DMS114 treated with DMSO at 0.1 percent for 48 hours (cell line): Measurements from ENCODE around the gene GMCL1.
"Not testable (repeated sequence)": the region's sequence is repeated elsewhere in the genome, so short reads cannot be mapped to it uniquely, and the experiment has no call there.

Source experiments
- DNase-seq: peaks from one replicate; lab custom pipeline; 2025; ENCODE audit not compliant: unreplicated experiment; lab: John Stamatoyannopoulos, UW

Gene GMCL1

GRCh38 chr2:69829256-69830044, at the start of gene GMCL1:
GMCL1 (plus strand) TSS chr2:69829660; CDS start chr2:69829893, 233 bp downstream.
- peak; percentile 92 for DNase-seq

- DNase-seq: no peak
These were observed 48.5 kb upstream of the GMCL1 start for GRCh38 chr2:69780921-69781320.

DNA sequence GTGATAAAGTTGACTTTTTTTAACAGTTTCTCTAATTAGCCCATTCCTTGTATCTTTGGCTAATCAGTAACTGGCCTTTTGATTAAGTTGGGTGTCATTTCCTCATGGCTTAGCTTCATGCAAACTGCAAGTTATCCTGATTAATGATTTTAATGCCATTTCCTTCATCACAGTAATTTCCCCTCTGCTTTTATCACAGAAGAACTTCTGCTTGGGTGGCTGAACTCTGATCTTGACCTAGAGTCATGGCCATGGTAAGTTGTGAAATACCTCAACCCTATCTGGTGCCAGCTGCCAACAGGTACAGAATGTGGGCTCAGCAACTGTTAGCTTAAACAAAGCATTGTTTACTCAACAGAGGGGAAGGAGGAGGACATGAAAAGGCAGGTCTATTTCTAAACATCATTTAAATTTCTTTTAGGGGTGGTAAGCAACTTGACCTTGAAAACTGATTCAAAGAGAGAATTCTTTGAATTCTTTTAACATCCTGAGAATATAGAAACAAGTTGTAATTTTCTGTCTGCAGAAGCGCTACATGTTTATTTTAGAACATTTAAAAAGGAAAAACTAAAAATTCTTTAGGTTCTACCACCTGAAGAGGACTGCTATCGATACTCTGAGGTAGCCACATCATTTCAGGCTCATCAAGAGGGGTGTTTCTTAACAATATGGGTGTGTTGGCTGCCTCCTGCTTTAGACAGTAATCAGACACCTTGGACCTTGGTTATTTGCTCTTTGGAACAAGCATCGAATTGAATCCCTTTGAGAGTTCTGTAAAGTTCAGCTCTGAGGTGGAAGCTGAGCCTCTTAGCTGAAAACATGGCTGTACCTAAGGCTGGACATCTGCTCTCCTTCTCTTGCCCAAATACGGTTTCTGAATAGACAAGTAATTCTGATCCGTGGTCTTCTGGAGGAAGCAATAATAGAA, 47.9 kb upstream of the GMCL1 start:
- no peak for DNase-seq

DNA sequence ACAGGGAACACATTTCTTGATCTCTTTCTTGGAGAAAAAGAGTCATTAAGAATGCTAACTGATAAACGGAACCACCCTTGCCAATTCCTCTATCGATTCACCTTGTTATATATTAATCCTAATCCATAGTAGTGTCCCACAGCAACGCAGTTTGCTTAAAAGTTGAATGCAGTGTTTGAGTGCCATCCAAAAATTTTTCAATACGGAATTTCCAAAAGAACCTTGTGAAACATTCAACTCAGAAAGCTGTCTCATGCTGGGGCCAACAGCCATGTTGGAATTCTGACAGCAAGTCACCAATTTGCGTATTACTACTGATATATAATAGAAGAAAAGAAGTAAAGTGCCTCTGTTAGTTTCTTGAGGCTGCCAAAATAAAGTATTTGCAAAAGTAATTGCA, 45.2 kb upstream of the GMCL1 start:
- no peak for DNase-seq

- no peak for DNase-seq
These were observed 44.1 kb upstream of the GMCL1 start for GRCh38 chr2:69785358-69785757.

DNA sequence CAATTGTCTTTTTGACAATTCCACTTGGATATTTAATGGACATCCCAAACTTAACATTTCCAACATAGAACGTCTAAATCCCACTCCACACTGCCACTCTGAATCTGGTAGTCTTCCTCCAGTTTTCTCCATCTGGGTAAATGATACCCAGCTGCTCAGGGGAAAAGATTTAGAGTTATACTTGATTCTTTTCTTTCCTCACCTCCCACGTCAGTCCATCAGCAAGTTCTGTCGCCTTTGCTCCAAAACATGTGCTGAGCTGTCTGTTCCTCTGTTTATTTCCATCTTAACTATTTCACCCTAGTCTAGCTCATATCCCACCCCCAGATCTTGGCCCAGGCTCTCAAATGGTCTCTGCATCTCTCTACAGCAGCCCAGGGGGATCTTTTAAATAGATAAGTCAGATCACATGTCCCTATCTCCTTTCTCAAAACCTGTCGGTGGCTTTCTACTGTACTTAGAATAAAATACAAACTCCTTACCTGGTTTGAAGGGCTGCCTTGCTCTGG, 43.4 kb upstream of the GMCL1 start:
- DNase-seq: no peak

GRCh38 chr2:69789175-69789721, 40.2 kb upstream of the GMCL1 start:
- no peak for DNase-seq

GRCh38 chr2:69789772-69790600, 39.5 kb upstream of the GMCL1 start:
- DNase-seq: no peak

DNA sequence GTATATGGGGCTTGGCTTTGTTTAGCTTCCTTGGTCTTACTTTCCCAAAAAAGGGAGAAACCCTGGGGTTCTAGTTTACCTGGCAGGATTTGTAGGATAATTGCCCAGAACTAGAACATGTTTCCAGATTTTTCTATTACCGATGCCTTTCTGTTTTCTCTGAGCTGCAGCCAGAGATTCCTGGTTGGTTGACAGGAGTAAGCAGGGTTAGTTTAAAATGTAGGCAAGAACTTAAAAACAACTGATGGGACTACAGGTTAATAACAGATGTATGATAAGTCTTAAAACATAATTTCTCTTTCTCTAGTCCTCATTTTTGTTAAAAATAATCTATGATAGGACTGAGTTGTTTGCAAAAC, 38.9 kb upstream of the GMCL1 start:
- DNase-seq: no peak

- DNase-seq: no peak
These were observed 38.4 kb upstream of the GMCL1 start for GRCh38 chr2:69791045-69791444.

DNA sequence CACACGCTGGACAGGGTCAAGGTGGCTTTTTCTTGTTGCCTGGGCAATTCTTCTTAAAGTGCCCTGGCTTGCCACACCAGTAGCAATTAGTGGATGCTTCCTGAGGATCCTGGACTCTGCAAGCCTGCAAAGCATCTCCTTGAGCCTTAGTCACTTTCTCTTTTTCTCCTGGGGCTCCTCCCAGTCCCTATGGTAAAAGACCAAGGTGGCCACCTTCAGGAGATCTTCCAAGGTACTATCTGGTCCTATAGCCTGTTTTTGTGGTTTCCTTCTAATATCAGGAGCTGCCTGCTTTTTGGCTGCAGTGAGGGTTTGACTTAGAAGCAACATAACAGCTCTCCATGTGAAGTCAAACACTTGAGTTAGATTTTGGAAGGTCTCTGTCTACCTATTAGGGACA, 33.3 kb upstream of the GMCL1 start:
- no peak for DNase-seq

GRCh38 chr2:69797235-69797634, 32.2 kb upstream of the GMCL1 start:
- DNase-seq: no peak

DNA sequence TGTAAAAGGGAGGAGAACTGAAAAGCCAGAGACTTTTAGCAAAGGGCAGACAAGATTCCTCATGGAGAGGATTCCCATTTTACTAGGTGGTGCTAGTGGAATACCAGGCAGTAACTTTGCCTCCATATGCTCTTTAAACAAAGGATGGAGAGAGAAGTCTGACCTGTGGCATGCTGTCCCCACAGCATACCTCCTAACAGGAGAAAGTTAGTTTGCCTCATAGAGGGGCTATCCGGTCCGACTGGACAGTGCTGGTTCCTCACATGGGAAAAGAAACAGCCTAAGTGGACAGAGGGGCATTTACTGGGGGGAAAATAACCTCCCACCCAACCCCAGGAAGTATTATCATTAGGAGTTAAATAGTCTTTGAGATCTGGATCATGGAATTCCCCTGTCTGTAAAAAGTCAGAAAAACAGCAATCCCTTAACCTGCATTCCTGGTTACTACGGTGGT, 31.6 kb upstream of the GMCL1 start:
- no peak for DNase-seq

- no peak for DNase-seq
These were observed 31.1 kb upstream of the GMCL1 start for GRCh38 chr2:69798290-69798908.

DNA sequence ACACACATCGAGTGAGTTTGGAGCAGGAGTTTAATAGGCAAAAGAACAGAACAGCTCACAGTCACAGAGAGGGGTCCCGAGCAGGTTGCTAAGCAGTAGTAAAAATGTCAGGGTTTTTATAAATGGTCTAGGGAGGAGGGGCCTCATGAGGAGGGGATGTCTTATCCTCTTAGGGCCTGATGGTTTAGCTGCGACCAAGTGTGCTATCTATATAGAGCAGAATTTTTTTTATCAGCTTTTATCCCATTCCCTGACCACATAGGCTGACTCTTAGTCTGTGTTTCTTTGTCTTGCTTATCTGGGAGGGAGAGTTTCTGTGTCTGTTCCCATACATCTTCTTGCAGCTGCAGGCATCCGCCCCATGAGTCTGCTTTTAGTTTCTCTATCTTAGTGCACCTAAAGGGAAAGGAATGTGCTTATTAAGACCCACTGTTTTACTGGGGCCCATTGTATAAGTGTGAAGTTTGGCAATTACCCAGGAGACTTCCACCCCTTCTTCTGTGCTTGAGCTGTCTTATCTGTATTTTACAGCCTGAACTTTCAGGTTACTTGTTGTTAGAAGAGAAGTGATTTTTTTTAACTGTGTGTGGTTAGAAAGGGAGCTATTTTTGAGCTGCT, 30.4 kb upstream of the GMCL1 start:
- DNase-seq: no peak

DNA sequence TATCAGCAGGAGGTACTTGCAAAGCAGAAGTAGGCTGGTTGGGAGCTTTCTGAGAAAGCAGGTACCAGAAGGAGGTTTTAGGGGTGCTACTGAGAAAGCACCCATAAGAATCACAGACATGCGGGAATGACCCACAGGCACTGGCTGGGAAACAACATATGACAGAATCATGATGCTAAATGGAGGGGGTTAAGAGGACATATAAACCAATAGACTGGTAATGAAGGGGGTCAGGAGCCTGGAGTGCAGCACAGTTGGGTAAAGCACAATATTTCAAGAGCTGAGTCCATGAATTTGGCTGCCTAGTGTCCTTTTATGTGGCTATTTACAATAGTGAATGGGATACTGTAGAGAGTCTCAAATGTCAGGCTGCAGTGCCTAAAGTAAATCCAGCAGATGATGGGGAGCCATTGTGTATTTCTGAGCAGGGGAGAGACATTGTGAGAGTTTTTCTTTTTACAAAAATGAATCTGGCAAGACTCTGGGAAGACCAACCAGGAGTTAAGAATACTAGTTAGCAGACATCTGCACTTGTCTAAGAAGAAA, 27.6 kb upstream of the GMCL1 start:
- no peak for DNase-seq

GRCh38 chr2:69802781-69803367, 26.6 kb upstream of the GMCL1 start:
- not testable (repeated sequence) for DNase-seq

- no peak for DNase-seq
These were observed 25.0 kb upstream of the GMCL1 start for GRCh38 chr2:69804416-69804815.

- DNase-seq: no peak
These were observed 23.6 kb upstream of the GMCL1 start for GRCh38 chr2:69805887-69806286.
